Measurements from ENCODE around the gene DDX25.

DNA sequence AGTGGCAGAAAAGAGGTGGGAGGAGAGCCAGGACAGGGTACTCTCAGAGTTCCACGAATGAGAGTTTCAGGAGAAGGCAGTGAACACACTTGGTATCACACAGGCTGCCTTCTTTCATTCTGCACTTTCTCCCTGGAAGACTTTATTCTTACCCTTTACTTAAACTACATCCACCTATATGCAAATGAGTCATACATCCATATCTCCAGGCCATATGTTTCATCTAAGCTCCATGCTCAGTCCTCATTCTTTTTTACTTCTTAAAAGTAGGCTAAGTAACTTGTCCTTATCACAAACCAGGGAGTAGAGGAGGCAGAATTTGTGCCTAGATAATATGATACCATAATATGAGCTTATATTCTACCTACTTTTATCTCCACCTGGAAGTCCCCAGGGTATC, 23.0 kb upstream of the DDX25 start:
- TF ChIP-seq, protein P1, sequence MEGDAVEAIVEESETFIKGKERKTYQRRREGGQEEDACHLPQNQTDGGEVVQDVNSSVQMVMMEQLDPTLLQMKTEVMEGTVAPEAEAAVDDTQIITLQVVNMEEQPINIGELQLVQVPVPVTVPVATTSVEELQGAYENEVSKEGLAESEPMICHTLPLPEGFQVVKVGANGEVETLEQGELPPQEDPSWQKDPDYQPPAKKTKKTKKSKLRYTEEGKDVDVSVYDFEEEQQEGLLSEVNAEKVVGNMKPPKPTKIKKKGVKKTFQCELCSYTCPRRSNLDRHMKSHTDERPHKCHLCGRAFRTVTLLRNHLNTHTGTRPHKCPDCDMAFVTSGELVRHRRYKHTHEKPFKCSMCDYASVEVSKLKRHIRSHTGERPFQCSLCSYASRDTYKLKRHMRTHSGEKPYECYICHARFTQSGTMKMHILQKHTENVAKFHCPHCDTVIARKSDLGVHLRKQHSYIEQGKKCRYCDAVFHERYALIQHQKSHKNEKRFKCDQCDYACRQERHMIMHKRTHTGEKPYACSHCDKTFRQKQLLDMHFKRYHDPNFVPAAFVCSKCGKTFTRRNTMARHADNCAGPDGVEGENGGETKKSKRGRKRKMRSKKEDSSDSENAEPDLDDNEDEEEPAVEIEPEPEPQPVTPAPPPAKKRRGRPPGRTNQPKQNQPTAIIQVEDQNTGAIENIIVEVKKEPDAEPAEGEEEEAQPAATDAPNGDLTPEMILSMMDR (conservative IDR thresholded peaks at IDR 0.05; ENCODE audit: low read depth, low read length) = no peak
- no peak for TF ChIP-seq EZH2 (IDR thresholded peaks at IDR 0.05; ENCODE audit: low read length, unreplicated experiment)
